SK-N-SH treated with all-trans-retinoic acid at 6 μM for 48 hours (cell line): ENCODE measurements around the gene RFLNA.

Source experiments
- ATAC-seq: fragments of 200-7000 bp; cut with Tn5 transposase; 3 replicates; pipeline ENCODE4 v1.9.1; 2020; ENCODE audit warnings: mild to moderate bottlenecking, moderate library complexity
- ARNTL ChIP-seq: fragments of 450-650 bp; formaldehyde crosslinking; IDR thresholded peaks from 2 replicates; pipeline ENCODE4 v1.5.0; 2020; ENCODE audit warnings: low read depth, mild to moderate bottlenecking, moderate library complexity, borderline replicate concordance
- BACH2 ChIP-seq: fragments of 250-450 bp; sonication (Bioruptor Pico); IDR thresholded peaks from 2 replicates; pipeline ENCODE4 v1.9.0; 2021; ENCODE audit warnings: mild to moderate bottlenecking, borderline replicate concordance
- CREB5 ChIP-seq: fragments of 250-450 bp; sonication (Bioruptor Pico); IDR thresholded peaks from 2 replicates; pipeline ENCODE4 v1.5.1; 2020; ENCODE audit warnings: low read depth, mild to moderate bottlenecking, moderate library complexity
- CSDC2 ChIP-seq: fragments of 250-450 bp; sonication (Bioruptor Pico); IDR thresholded peaks from 2 replicates; pipeline ENCODE4 v1.5.0; 2020; ENCODE audit warnings: mild to moderate bottlenecking, moderate library complexity
- ESRRG ChIP-seq: fragments of 250-450 bp; sonication (Bioruptor Pico); IDR thresholded peaks from 2 replicates; pipeline ENCODE4 v1.6.1; 2021; ENCODE audit warnings: mild to moderate bottlenecking
- GLIS3 ChIP-seq: fragments of 250-450 bp; sonication (Bioruptor Pico); IDR thresholded peaks from 2 replicates; pipeline ENCODE4 v1.5.0; 2020; ENCODE audit warnings: mild to moderate bottlenecking, moderate library complexity
- PATZ1 ChIP-seq: fragments of 250-450 bp; sonication (Bioruptor Pico); IDR thresholded peaks from 2 replicates; pipeline ENCODE4 v1.8.0; 2020; ENCODE audit warnings: mild to moderate bottlenecking, moderate library complexity, borderline replicate concordance
- POU6F1 ChIP-seq: fragments of 250-450 bp; sonication (Bioruptor Pico); IDR thresholded peaks from 2 replicates; pipeline ENCODE4 v1.8.0; 2021; ENCODE audit warnings: low read depth, mild to moderate bottlenecking, moderate library complexity, borderline replicate concordance
- PPARA ChIP-seq: fragments of 250-450 bp; sonication (Bioruptor Pico); IDR thresholded peaks from 2 replicates; pipeline ENCODE4 v1.5.0; 2020; ENCODE audit warnings: mild to moderate bottlenecking, borderline replicate concordance
- RARB ChIP-seq: fragments of 250-450 bp; sonication (Bioruptor Pico); IDR thresholded peaks from 2 replicates; pipeline ENCODE4 v1.8.0; 2021; ENCODE audit warnings: mild to moderate bottlenecking, moderate library complexity
- TOX ChIP-seq: fragments of 250-450 bp; sonication (Bioruptor Pico); IDR thresholded peaks from 2 replicates; pipeline ENCODE4 v1.8.0; 2021; ENCODE audit warnings: mild to moderate bottlenecking, moderate library complexity, borderline replicate concordance
- TSHZ2 ChIP-seq: fragments of 250-450 bp; sonication (Bioruptor Pico); IDR thresholded peaks from 2 replicates; pipeline ENCODE4 v1.5.0; 2020; ENCODE audit warnings: mild to moderate bottlenecking, moderate library complexity
- ZC3H10 ChIP-seq: fragments of 250-450 bp; sonication (Bioruptor Pico); IDR thresholded peaks from 2 replicates; pipeline ENCODE4 v1.5.1; 2021; ENCODE audit warnings: mild to moderate bottlenecking, moderate library complexity
- ZFP30 ChIP-seq: fragments of 450-650 bp; formaldehyde crosslinking; IDR thresholded peaks from 2 replicates; pipeline ENCODE4 v1.5.0; 2022; ENCODE audit warnings: mild to moderate bottlenecking, moderate library complexity
- ZNF70 ChIP-seq: fragments of 450-650 bp; formaldehyde crosslinking; IDR thresholded peaks from 2 replicates; pipeline ENCODE4 v1.5.0; 2020; ENCODE audit warnings: mild to moderate bottlenecking, moderate library complexity

The RFLNA gene

GRCh38 chr12:124332900-124333299, 38.0 kb downstream of the RFLNA start:
- ATAC-seq, result no peak

GRCh38 chr12:124333724-124334123, 38.8 kb downstream of the RFLNA start:
- TF ChIP-seq BACH2 (CRISPR knock-in tag), result no peak
- no peak for TF ChIP-seq TOX (CRISPR knock-in tag)
- no peak for TF ChIP-seq TSHZ2
- TF ChIP-seq PATZ1 (CRISPR knock-in tag), result no peak
- no peak for ATAC-seq

More at GRCh38 chr12:124332900-124333299, 38.0 kb downstream of the RFLNA start:
- TF ChIP-seq CREB5 (CRISPR knock-in tag) (no peak), ZC3H10 (no peak)

- no peak for ATAC-seq
- no peak for TF ChIP-seq ESRRG (CRISPR knock-in tag)
- no peak for TF ChIP-seq CREB5 (CRISPR knock-in tag)
- TF ChIP-seq GLIS3, result no peak
- TF ChIP-seq BACH2 (CRISPR knock-in tag), result no peak
- TF ChIP-seq PPARA (CRISPR knock-in tag), result no peak
- TF ChIP-seq PATZ1 (CRISPR knock-in tag), result no peak
- no peak for TF ChIP-seq POU6F1 (CRISPR knock-in tag)
- no peak for TF ChIP-seq CSDC2 (CRISPR knock-in tag)
- no peak for TF ChIP-seq ZFP30 (CRISPR knock-in tag)
- TF ChIP-seq ZNF70 (CRISPR knock-in tag), result no peak
- TF ChIP-seq TSHZ2, result no peak
- TF ChIP-seq ARNTL (CRISPR knock-in tag), result no peak
- TF ChIP-seq RARB (CRISPR knock-in tag), result no peak
Observed at GRCh38 chr12:124334266-124334665, 39.4 kb downstream of the RFLNA start.
